ENCODE results near the gene WDR87.
A peak's percentile ranks its signal among the peaks of the same experiment; 100 is the strongest.

WDR87 gene

GRCh38 chr19:37909661-37910199, 3.3 kb upstream of the WDR87 start:
- peaks cover 45% of the 10 kb centered on the region for H3K4me1 Mint-ChIP-seq

GRCh38 chr19:37907735-37908455, 1.5 kb upstream of the WDR87 start:
- peak overlapping the region; percentile 84 for H3K4me3 Mint-ChIP-seq
- peaks cover 37% of the 10 kb centered on the region for H3K4me1 Mint-ChIP-seq
- no peaks in the 10 kb centered on the region for H3K9me3 Mint-ChIP-seq
- peaks cover 2% of the 10 kb centered on the region for H3K36me3 Mint-ChIP-seq
- no peak overlapping the region for H3K27ac Mint-ChIP-seq
- no peaks in the 10 kb centered on the region for H3K27me3 Mint-ChIP-seq

More at GRCh38 chr19:37909661-37910199, 3.3 kb upstream of the WDR87 start:
- H3K36me3 Mint-ChIP-seq: peaks cover 2% of the 10 kb centered on the region
- H3K9me3 Mint-ChIP-seq: no peaks in the 10 kb centered on the region
- H3K4me3 Mint-ChIP-seq: no peak overlapping the region
- H3K27ac Mint-ChIP-seq: no peak overlapping the region
- H3K27me3 Mint-ChIP-seq: no peaks in the 10 kb centered on the region

GRCh38 chr19:37906869-37907734, 708 bp upstream of the WDR87 start, which contains the start of gene SIPA1L3:
SIPA1L3 (plus strand) TSS chr19:37907208; CDS start chr19:38081566, 174,358 bp downstream.
- peaks cover 32% of the 10 kb centered on the region for H3K4me1 Mint-ChIP-seq
- H3K27ac Mint-ChIP-seq: peak within 1 kb of the TSS; percentile 83
- H3K9me3 Mint-ChIP-seq: no peaks in the 10 kb centered on the region
- H3K36me3 Mint-ChIP-seq: no peaks in the 10 kb centered on the region
- H3K27me3 Mint-ChIP-seq: no peaks in the 10 kb centered on the region
- peak within 1 kb of the TSS; percentile 84 for H3K4me3 Mint-ChIP-seq

- Mint-ChIP-seq H3K4me1 (peaks cover 14% of the 10 kb centered on the region), H3K36me3 (no peaks in the 10 kb centered on the region), H3K27ac (peak overlapping the region; percentile 12), H3K9me3 (no peaks in the 10 kb centered on the region), H3K4me3 (no peak overlapping the region), H3K27me3 (no peaks in the 10 kb centered on the region)
Observed at GRCh38 chr19:37903096-37903495, 3.3 kb downstream of the WDR87 start.

- Mint-ChIP-seq H3K27me3 (no peaks in the 10 kb centered on the region), H3K9me3 (no peaks in the 10 kb centered on the region), H3K36me3 (no peaks in the 10 kb centered on the region), H3K4me3 (no peak overlapping the region), H3K4me1 (peaks cover 11% of the 10 kb centered on the region), H3K27ac (peak overlapping the region; percentile 12)
Observed at GRCh38 chr19:37902668-37903067, 3.7 kb downstream of the WDR87 start.

- no peak overlapping the region for H3K4me3 Mint-ChIP-seq
- H3K36me3 Mint-ChIP-seq: no peaks in the 10 kb centered on the region
- H3K27ac Mint-ChIP-seq: no peak overlapping the region
- no peaks in the 10 kb centered on the region for H3K9me3 Mint-ChIP-seq
- no peaks in the 10 kb centered on the region for H3K27me3 Mint-ChIP-seq
- peaks cover 3% of the 10 kb centered on the region for H3K4me1 Mint-ChIP-seq
Observed at GRCh38 chr19:37899966-37900365, 6.4 kb downstream of the WDR87 start.

- Mint-ChIP-seq H3K4me3 (no peak overlapping the region), H3K9me3 (no peaks in the 10 kb centered on the region), H3K36me3 (no peaks in the 10 kb centered on the region), H3K4me1 (peaks cover 3% of the 10 kb centered on the region), H3K27me3 (no peaks in the 10 kb centered on the region), H3K27ac (no peak overlapping the region)
Observed at GRCh38 chr19:37899453-37899852, 6.9 kb downstream of the WDR87 start.

- H3K27ac Mint-ChIP-seq: no peak overlapping the region
- no peak overlapping the region for H3K4me3 Mint-ChIP-seq
- H3K4me1 Mint-ChIP-seq: peaks cover 3% of the 10 kb centered on the region
- H3K9me3 Mint-ChIP-seq: no peaks in the 10 kb centered on the region
- peaks cover 2% of the 10 kb centered on the region for H3K27me3 Mint-ChIP-seq
- H3K36me3 Mint-ChIP-seq: no peaks in the 10 kb centered on the region
Observed at GRCh38 chr19:37896180-37896579, 10.2 kb downstream of the WDR87 start.

GRCh38 chr19:37893845-37894575, 12.4 kb downstream of the WDR87 start:
- no peak overlapping the region for H3K4me3 Mint-ChIP-seq
- H3K27ac Mint-ChIP-seq: no peak overlapping the region
- H3K9me3 Mint-ChIP-seq: no peaks in the 10 kb centered on the region
- H3K4me1 Mint-ChIP-seq: peaks cover 3% of the 10 kb centered on the region
- H3K36me3 Mint-ChIP-seq: no peaks in the 10 kb centered on the region
- H3K27me3 Mint-ChIP-seq: peaks cover 2% of the 10 kb centered on the region

- H3K4me3 Mint-ChIP-seq: no peak overlapping the region
- no peaks in the 10 kb centered on the region for H3K27me3 Mint-ChIP-seq
- no peaks in the 10 kb centered on the region for H3K9me3 Mint-ChIP-seq
- no peak overlapping the region for H3K27ac Mint-ChIP-seq
- H3K36me3 Mint-ChIP-seq: no peaks in the 10 kb centered on the region
- no peaks in the 10 kb centered on the region for H3K4me1 Mint-ChIP-seq
Observed at GRCh38 chr19:37886571-37886970, 19.8 kb downstream of the WDR87 start.

GRCh38 chr19:37885392-37885791, 21.0 kb downstream of the WDR87 start:
- Mint-ChIP-seq H3K4me1 (no peaks in the 10 kb centered on the region), H3K27me3 (no peaks in the 10 kb centered on the region), H3K4me3 (no peak overlapping the region), H3K27ac (no peak overlapping the region), H3K36me3 (no peaks in the 10 kb centered on the region), H3K9me3 (no peaks in the 10 kb centered on the region)

- H3K36me3 Mint-ChIP-seq: no peaks in the 10 kb centered on the region
- H3K27ac Mint-ChIP-seq: no peak overlapping the region
- no peaks in the 10 kb centered on the region for H3K4me1 Mint-ChIP-seq
- no peak overlapping the region for H3K4me3 Mint-ChIP-seq
- H3K9me3 Mint-ChIP-seq: no peaks in the 10 kb centered on the region
- H3K27me3 Mint-ChIP-seq: peaks cover 3% of the 10 kb centered on the region
Observed at GRCh38 chr19:37877147-37877546, 29.2 kb downstream of the WDR87 start.

GRCh38 chr19:37876032-37876431, 30.4 kb downstream of the WDR87 start:
- no peaks in the 10 kb centered on the region for H3K4me1 Mint-ChIP-seq
- peaks cover 5% of the 10 kb centered on the region for H3K27me3 Mint-ChIP-seq
- no peak overlapping the region for H3K4me3 Mint-ChIP-seq
- no peaks in the 10 kb centered on the region for H3K36me3 Mint-ChIP-seq
- H3K9me3 Mint-ChIP-seq: no peaks in the 10 kb centered on the region
- no peak overlapping the region for H3K27ac Mint-ChIP-seq

- H3K27ac Mint-ChIP-seq: no peak overlapping the region
- H3K36me3 Mint-ChIP-seq: no peaks in the 10 kb centered on the region
- H3K9me3 Mint-ChIP-seq: no peaks in the 10 kb centered on the region
- H3K4me3 Mint-ChIP-seq: no peak overlapping the region
- H3K4me1 Mint-ChIP-seq: no peaks in the 10 kb centered on the region
- H3K27me3 Mint-ChIP-seq: peaks cover 8% of the 10 kb centered on the region
Observed at GRCh38 chr19:37874784-37875183, 31.6 kb downstream of the WDR87 start.

GRCh38 chr19:37872383-37872782, 34.0 kb downstream of the WDR87 start:
- Mint-ChIP-seq H3K4me3 (no peak overlapping the region), H3K4me1 (no peaks in the 10 kb centered on the region), H3K27ac (no peak overlapping the region), H3K9me3 (no peaks in the 10 kb centered on the region), H3K27me3 (peaks cover 8% of the 10 kb centered on the region), H3K36me3 (no peaks in the 10 kb centered on the region)
